AG04450 (cell line): ENCODE results near the gene OLIG1. TPM values are rescaled to one million over a fixed set of nuclear protein-coding genes. Genes with fewer than 3 reads are reported as not detected.

Experiments
- CTCF ChIA-PET: fragments of 300-600, 350-600 bp; formaldehyde crosslinking; extraction: SDS; loops from one replicate; lab custom pipeline; 2022; ENCODE audit warnings: antibody characterized with exemption, inconsistent platforms; lab: Charles Lee
- POLR2A ChIA-PET: fragments of 350-600 bp; formaldehyde crosslinking; extraction: SDS; loops from one replicate; lab custom pipeline; 2021; ENCODE audit warnings: antibody characterized with exemption, inconsistent platforms; lab: Yijun Ruan, JAX
- DNase-seq: peaks from one replicate; pipeline ENCODE4 v3.0.0-alpha.2; 2011; ENCODE audit warnings: low read depth, low spot score
- H3K27ac ChIP-seq: one replicate; pipeline ENCODE4 v1.5.1; 2012; ENCODE audit warnings: low read depth, low read length, control low read depth
- H3K27me3 ChIP-seq: one replicate; pipeline ENCODE4 v1.6.0; 2012; ENCODE audit warnings: low read length; ENCODE audit not compliant: control insufficient read depth, insufficient read depth
- H3K4me3 ChIP-seq: 2 replicates; pipeline ENCODE4 v1.5.1; 2011; ENCODE audit warnings: mild to moderate bottlenecking, low read depth, low read length, control low read depth
- H3K9me3 ChIP-seq: 2 replicates; pipeline ENCODE4 v1.5.1; 2012; ENCODE audit warnings: low read length; ENCODE audit not compliant: control insufficient read depth, insufficient read depth
- polyA plus RNA-seq: library from polyadenylated mRNA; depleted of rRNA; stranded (reverse); fragments of >200 nt; gene quantifications from 2 replicates; pipeline ENCODE4 v1.2.3, GENCODE V29; 2011
- TF ChIP-seq, protein P1 (sequence below): IDR thresholded peaks from 2 replicates; pipeline ENCODE4 v1.5.1; 2011; ENCODE audit warnings: low read depth, low read length, control low read depth, inconsistent platforms

Gene OLIG1
- polyA plus RNA-seq, 1 experiment = not detected

GRCh38 chr21:33031152-33031911 lies 38.6 kb upstream of the OLIG1 start:
- CTCF ChIA-PET = no interaction called here
- H3K9me3 ChIP-seq = no peaks in the 10 kb centered on the region; the same call in 1 of the 2 replicates
- POLR2A ChIA-PET = no interaction called here

DNA sequence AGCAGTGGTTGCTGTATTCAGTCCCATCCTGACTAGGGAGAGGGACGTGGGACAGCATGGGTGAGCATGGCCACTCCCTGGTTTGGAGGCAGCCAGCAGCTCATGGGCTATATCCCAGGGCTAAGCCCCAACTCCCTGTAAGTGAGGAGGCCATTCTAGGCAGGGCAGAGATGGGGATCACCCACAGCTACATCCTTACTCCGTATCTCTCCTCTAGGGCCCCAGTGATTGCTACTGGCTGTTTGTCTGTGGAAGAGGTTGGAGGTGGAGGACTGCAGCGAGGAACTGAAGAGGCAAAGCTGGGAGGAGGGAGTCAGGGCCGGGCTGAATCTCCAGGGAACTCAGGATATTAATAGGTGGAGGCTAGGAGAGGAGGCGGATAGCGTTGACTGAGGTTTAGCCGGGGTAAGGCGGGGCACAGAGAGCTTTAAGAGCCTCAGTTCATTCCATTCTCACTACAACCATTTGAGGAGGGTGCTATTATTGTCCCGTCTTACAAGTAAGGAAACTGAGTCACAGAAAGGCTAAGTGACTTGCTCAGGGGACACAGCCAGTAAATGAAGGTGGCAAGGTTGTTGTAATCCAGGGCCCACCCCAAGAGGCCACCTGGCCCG lies 37.4 kb upstream of the OLIG1 start:
- CTCF ChIA-PET = no interaction called here
- H3K27me3 ChIP-seq = peaks cover 71% of the 10 kb centered on the region
- no peak for DNase-seq

More at GRCh38 chr21:33031152-33031911, 38.6 kb upstream of the OLIG1 start:
- TF ChIP-seq, protein P1, sequence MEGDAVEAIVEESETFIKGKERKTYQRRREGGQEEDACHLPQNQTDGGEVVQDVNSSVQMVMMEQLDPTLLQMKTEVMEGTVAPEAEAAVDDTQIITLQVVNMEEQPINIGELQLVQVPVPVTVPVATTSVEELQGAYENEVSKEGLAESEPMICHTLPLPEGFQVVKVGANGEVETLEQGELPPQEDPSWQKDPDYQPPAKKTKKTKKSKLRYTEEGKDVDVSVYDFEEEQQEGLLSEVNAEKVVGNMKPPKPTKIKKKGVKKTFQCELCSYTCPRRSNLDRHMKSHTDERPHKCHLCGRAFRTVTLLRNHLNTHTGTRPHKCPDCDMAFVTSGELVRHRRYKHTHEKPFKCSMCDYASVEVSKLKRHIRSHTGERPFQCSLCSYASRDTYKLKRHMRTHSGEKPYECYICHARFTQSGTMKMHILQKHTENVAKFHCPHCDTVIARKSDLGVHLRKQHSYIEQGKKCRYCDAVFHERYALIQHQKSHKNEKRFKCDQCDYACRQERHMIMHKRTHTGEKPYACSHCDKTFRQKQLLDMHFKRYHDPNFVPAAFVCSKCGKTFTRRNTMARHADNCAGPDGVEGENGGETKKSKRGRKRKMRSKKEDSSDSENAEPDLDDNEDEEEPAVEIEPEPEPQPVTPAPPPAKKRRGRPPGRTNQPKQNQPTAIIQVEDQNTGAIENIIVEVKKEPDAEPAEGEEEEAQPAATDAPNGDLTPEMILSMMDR = no peak
- Histone ChIP-seq H3K4me3 (no peak overlapping the region), H3K27ac (no peak overlapping the region), H3K27me3 (peaks cover 80% of the 10 kb centered on the region)
- DNase-seq = no peak

GRCh38 chr21:33033094-33033951 lies 36.6 kb upstream of the OLIG1 start:
- H3K9me3 ChIP-seq = no peaks in the 10 kb centered on the region; the same call in 1 of the 2 replicates
- H3K4me3 ChIP-seq = no peak overlapping the region
- peaks cover 64% of the 10 kb centered on the region for H3K27me3 ChIP-seq
- TF ChIP-seq, protein P1 = no peak
- no peak overlapping the region for H3K27ac ChIP-seq
- CTCF ChIA-PET = no interaction called here
- no peak for DNase-seq
- POLR2A ChIA-PET = no interaction called here

More for the DNA sequence above, 37.4 kb upstream of the OLIG1 start:
- Histone ChIP-seq H3K27ac (no peak overlapping the region), H3K9me3 (no peaks in the 10 kb centered on the region; the same call in 1 of the 2 replicates), H3K4me3 (no peak overlapping the region)
- TF ChIP-seq, protein P1 = no peak
- POLR2A ChIA-PET = no interaction called here

- Histone ChIP-seq H3K27me3 (peaks cover 58% of the 10 kb centered on the region), H3K9me3 (no peaks in the 10 kb centered on the region; the same call in 1 of the 2 replicates), H3K4me3 (no peak overlapping the region), H3K27ac (no peak overlapping the region)
- TF ChIP-seq, protein P1 = no peak
- DNase-seq = no peak
- POLR2A ChIA-PET = no interaction called here
- CTCF ChIA-PET = no interaction called here
These were observed 36.0 kb upstream of the OLIG1 start for GRCh38 chr21:33033961-33034413.
